ENCODE results near the gene FRMD1.

DNA sequence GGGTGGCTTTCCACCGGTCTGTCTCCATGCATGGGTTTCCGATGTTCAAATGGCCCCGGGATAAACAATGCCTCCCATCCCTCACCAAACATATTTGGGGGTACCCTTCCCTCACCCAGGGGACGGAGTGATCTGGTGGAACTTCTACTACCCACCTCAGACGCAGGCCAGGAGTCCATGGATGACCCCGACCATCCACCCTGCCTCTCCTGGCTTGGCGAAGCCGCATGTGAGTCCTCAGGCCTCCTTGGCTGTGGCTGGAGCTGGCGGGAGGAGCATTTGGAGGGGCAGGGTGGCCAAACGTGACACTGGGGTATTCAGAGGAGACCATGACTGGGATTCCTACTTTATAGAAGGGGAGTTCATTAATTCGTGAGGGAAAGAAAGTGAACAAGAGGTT lies 45.9 kb upstream of the FRMD1 start:
- TF ChIP-seq, protein P1, sequence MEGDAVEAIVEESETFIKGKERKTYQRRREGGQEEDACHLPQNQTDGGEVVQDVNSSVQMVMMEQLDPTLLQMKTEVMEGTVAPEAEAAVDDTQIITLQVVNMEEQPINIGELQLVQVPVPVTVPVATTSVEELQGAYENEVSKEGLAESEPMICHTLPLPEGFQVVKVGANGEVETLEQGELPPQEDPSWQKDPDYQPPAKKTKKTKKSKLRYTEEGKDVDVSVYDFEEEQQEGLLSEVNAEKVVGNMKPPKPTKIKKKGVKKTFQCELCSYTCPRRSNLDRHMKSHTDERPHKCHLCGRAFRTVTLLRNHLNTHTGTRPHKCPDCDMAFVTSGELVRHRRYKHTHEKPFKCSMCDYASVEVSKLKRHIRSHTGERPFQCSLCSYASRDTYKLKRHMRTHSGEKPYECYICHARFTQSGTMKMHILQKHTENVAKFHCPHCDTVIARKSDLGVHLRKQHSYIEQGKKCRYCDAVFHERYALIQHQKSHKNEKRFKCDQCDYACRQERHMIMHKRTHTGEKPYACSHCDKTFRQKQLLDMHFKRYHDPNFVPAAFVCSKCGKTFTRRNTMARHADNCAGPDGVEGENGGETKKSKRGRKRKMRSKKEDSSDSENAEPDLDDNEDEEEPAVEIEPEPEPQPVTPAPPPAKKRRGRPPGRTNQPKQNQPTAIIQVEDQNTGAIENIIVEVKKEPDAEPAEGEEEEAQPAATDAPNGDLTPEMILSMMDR (IDR thresholded peaks at IDR 0.05): no peak
- TF ChIP-seq POLR2A (IDR thresholded peaks at IDR 0.05): no peak
